ENCODE measurements around the gene ANKS1B.

DNA sequence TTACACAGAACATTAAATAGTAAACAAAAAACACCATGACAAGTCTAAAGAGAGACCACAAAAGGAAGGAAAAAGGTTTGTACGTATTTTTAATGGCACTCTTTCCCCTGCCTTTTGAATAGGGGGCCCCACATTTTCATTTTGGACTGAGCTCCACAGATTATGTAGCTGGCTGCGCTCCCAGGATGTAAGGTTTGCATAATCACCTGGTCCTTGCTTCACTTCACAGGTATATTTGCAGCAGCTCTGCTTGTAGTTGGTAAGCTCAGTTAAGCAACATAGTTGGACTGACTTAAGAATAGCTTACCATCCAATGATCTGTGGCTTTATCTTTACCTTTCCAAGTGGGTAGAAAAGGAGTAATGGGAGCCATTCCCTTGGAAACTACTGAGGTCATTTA is 885.0 kb downstream of the ANKS1B start:
- TF ChIP-seq POLR2A (IDR thresholded peaks at IDR 0.05; ENCODE audit: low read length), result no peak
- TF ChIP-seq GATA1 (IDR thresholded peaks at IDR 0.05; ENCODE audit: low read depth, low read length), result no peak

All from erythroblast (primary cell).